Bronchial smooth muscle cell (primary cell): ENCODE results near the gene GNG7. TPM values are rescaled to one million over a fixed set of nuclear protein-coding genes. Genes with fewer than 3 reads are reported as not detected.

ENCODE experiments used
- total RNA-seq: library from RNA; depleted of rRNA; stranded (reverse); fragments of >200 nt; gene quantifications from 2 replicates; pipeline ENCODE4 v1.2.1, GENCODE V29; 2014

The GNG7 gene
- total RNA-seq: 0.17 and 0.47 TPM in 2 replicates

GRCh38 chr19:2702170-2703076 is at the start of gene GNG7:
Gene GNG7, minus strand, starts transcription at chr19:2702694. Its CDS starts 182,006 bp downstream, at chr19:2520688.

GRCh38 chr19:2739602-2740313 is 37.3 kb upstream of the GNG7 start, which contains the start of gene SLC39A3:
Gene SLC39A3, minus strand, starts transcription at chr19:2740017. Its CDS starts 2,760 bp downstream, at chr19:2737257.

DNA sequence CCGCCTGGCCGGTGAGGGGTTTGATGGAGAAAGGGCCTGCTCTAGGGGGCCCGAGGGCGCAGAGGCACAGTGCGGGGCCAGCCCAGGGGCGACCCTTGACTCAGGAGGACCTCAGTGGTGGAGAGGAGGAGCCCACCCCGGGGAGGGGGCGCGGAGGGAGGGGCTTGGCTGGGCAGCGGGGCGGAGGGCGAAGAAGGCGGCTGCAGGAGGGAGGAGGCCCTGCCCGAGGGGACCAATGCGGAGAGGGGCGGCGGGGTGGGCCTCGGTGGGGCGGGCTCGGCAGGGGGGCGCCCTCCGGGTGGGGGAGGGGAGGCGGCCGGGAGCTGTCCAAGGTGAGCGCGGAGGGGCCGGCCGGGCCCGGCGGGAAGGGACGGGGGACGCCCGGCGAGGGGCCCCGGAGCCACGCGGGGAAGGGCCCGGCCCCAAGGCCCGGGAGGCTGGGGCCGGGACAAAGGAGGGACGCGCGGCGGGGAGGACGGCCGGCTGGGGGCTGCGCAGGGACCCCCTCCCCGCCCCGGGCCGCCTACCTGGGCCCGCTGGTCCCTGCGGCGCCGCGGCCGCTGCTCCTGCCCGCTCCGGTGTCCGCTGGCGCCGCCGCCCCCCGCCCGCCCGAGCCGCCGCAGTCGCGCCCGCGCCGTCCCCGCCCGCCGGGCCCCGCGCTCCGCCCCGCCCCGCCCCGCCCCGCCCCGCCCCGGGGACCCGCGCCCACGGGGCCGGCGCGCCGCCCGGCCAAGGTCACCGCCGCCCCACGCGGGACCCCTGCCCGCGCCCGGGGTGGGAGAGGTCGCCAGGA is 18.5 kb upstream of the GNG7 start, which contains the start of gene DIRAS1:
DIRAS1 (minus strand) TSS at position 596 of the 793 bp plus-strand sequence. CDS start 3,566 bp downstream, outside the sequence.

GRCh38 chr19:2475702-2476450 is 226.6 kb downstream of the GNG7 start, which contains the start of gene GADD45B:
Gene GADD45B, plus strand, starts transcription at chr19:2476127. Its CDS starts 232 bp downstream, at chr19:2476359.

Other genes starting within 250 kb of the GNG7 start
- gene LMNB2, start 245.7 kb downstream of the GNG7 start, total RNA-seq: 51.1 and 54.7 TPM in 2 replicates
- 17.9 and 19.5 TPM in 2 replicates for gene GADD45B, start 226.6 kb downstream of the GNG7 start, total RNA-seq
- gene DIRAS1, start 18.7 kb upstream of the GNG7 start, total RNA-seq: 2.0 and 7.2 TPM in 2 replicates
- gene SLC39A3, start 37.3 kb upstream of the GNG7 start, total RNA-seq: 21.6 and 30.7 TPM in 2 replicates
- gene SGTA, start 80.6 kb upstream of the GNG7 start, total RNA-seq: 18.0 and 18.4 TPM in 2 replicates
- gene THOP1, start 82.8 kb upstream of the GNG7 start, total RNA-seq: 51.5 and 54.9 TPM in 2 replicates
- gene ZNF554, start 117.2 kb upstream of the GNG7 start, total RNA-seq: 4.0 and 4.1 TPM in 2 replicates
- gene ZNF555, start 138.8 kb upstream of the GNG7 start, total RNA-seq: 3.8 and 7.3 TPM in 2 replicates
- gene ZNF556, start 164.6 kb upstream of the GNG7 start, total RNA-seq: 0.09 TPM in 1 of 2 replicates, not detected in the other
- gene ZNF57, start 198.2 kb upstream of the GNG7 start, total RNA-seq: 3.5 TPM in 2 replicates
- gene ZNF77, start 242.3 kb upstream of the GNG7 start, total RNA-seq: 3.3 and 4.3 TPM in 2 replicates